ENCODE measurements around the gene OR4K17. TPM values are rescaled to one million over a fixed set of nuclear protein-coding genes. Genes with fewer than 3 reads are reported as not detected.
"Not testable (repeated sequence)": the region's sequence is repeated elsewhere in the genome, so short reads cannot be mapped to it uniquely, and the experiment has no call there.

OR4K17 gene
- not detected for total RNA-seq
- long read RNA-seq, result 0 reads

- H3K9me3 ChIP-seq (replicated peaks), result peaks cover 4% of the 10 kb centered on the region
- no peaks in the 10 kb centered on the region for H3K4me1 ChIP-seq
- intact Hi-C loops (cut with micrococcal nuclease), result no loop called here
- no peak for TF ChIP-seq CTCF (IDR thresholded peaks at IDR 0.05; ENCODE audit: borderline replicate concordance)
- no peak within 1 kb of the TSS for H3K27ac ChIP-seq (replicated peaks)
- H3K27me3 ChIP-seq (ENCODE audit: low read depth), result no peaks in the 10 kb centered on the region
- no peak for DNase-seq
- H3K4me3 ChIP-seq, result no peak within 1 kb of the TSS
- H3K36me3 ChIP-seq, result no peaks in the 10 kb centered on the region
Observed at GRCh38 chr14:20110438-20110837, at the start of gene OR4K17. Gene OR4K17, plus strand, starts transcription at chr14:20110739. Its CDS starts 6,761 bp downstream, at chr14:20117500.

DNA sequence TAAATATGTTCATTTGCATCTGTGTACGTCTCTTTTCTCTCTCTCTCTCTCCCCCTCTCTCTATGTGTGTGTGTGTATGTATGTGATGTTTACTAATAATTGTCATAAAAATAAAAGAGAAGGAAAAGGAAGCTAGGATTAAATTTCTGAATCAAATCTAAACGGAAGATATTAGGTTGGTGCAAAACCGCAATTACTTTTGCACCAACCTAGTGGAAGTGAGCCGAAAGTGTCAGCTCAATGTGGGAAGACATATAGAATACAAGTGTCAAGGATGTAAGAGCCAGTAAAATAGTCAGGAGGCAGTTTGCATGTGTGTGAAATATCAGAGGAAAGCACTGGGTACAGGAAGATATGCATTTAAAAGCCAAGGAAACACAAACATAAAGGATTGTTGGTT is 18.5 kb upstream of the OR4K17 start:
- intact Hi-C loops (cut with micrococcal nuclease), result no loop called here
- H3K27ac ChIP-seq (replicated peaks), result no peak overlapping the region

GRCh38 chr14:20093442-20093841 is 17.1 kb upstream of the OR4K17 start:
- intact Hi-C loops (cut with micrococcal nuclease), result no loop called here
- no peak for TF ChIP-seq CTCF (IDR thresholded peaks at IDR 0.05; ENCODE audit: borderline replicate concordance)
- H3K4me1 ChIP-seq, result no peaks in the 10 kb centered on the region
- H3K9me3 ChIP-seq (replicated peaks), result no peaks in the 10 kb centered on the region
- no peak overlapping the region for H3K27ac ChIP-seq (replicated peaks)
- no peaks in the 10 kb centered on the region for H3K27me3 ChIP-seq (ENCODE audit: low read depth)
- H3K36me3 ChIP-seq, result no peaks in the 10 kb centered on the region
- no peak for DNase-seq
- H3K4me3 ChIP-seq, result no peak overlapping the region

More for the DNA sequence above, 18.5 kb upstream of the OR4K17 start:
- H3K4me3 ChIP-seq, result no peak overlapping the region
- H3K36me3 ChIP-seq, result no peaks in the 10 kb centered on the region
- no peak for DNase-seq
- no peaks in the 10 kb centered on the region for H3K9me3 ChIP-seq (replicated peaks)
- TF ChIP-seq CTCF (IDR thresholded peaks at IDR 0.05; ENCODE audit: borderline replicate concordance), result no peak
- H3K27me3 ChIP-seq (ENCODE audit: low read depth), result no peaks in the 10 kb centered on the region
- no peaks in the 10 kb centered on the region for H3K4me1 ChIP-seq

DNA sequence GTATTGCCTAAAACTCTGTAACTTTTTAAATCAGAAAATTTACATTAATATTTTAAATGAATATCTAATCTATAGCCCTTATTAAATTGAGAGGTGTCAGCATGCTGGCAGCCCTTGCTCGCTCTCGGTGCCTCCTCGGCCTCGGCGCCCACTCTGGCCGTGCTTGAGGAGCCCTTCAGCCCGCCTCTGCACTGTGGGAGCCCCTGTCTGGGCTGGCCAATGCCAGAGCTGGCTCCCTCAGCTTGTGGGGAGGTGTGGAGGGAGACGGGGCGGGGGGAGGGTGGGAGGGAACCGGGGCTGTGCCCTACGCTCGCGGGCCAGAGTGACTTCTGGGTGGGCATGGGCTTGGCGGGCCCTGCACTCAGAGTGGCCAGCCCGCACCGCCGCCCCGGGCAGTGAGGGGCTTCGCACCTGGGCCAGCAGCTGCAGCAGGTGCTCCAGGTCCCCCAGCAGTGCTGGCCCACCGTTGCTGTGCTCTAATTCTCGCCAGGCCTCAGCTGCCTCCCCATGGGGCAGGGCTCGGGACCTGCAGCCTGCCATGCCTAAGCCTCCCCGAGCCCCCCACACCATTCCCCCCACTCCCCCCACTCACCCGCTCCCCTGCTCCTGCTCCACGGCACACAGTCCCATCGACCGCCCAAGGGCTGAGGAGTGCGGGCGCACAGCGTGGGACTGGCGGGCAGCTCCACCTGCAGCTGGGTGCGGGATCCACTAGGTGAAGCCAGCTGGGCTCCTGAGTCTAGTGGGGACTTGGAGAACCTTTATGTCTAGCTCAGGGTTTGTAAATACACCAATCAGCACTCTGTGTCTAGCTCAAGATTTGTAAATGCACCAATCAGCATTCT is 11.4 kb upstream of the OR4K17 start:
- H3K27ac ChIP-seq (replicated peaks); H3K9me3 ChIP-seq (replicated peaks); H3K27me3 ChIP-seq (ENCODE audit: low read depth); DNase-seq; H3K4me1 ChIP-seq; H3K36me3 ChIP-seq; H3K4me3 ChIP-seq; intact Hi-C loops (cut with micrococcal nuclease): not testable (repeated sequence)

GRCh38 chr14:20112321-20112720 is 1.8 kb downstream of the OR4K17 start:
- Histone ChIP-seq H3K27ac (replicated peaks) (no peak overlapping the region), H3K9me3 (replicated peaks) (peaks cover 5% of the 10 kb centered on the region), H3K4me1 (no peaks in the 10 kb centered on the region), H3K36me3 (no peaks in the 10 kb centered on the region), H3K27me3 (ENCODE audit: low read depth) (no peaks in the 10 kb centered on the region), H3K4me3 (no peak overlapping the region)
- TF ChIP-seq CTCF (IDR thresholded peaks at IDR 0.05; ENCODE audit: borderline replicate concordance), result no peak
- no peak for DNase-seq
- intact Hi-C loops (cut with micrococcal nuclease), result no loop called here

DNA sequence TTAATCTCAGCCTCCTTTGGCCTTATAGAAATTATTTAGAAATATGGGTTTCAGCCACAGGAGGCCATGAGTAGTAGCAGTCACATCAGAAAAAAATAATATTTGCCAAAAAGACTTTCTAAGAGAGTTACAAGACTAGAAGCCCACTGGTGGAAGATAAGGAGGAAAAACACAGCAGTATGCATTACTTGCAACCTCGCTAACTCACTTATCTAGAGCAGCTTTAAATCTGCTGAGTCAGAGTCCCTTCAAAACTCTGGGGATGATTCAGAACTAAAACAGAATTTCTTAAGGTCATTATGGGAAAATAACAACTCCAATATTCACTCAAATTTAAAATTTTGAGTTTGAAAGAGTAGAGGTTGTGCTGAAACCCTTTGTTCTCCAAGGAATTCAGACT is 6.2 kb downstream of the OR4K17 start:
- no peak for DNase-seq
- intact Hi-C loops (cut with micrococcal nuclease), result no loop called here
- TF ChIP-seq CTCF (IDR thresholded peaks at IDR 0.05; ENCODE audit: borderline replicate concordance), result no peak
- Histone ChIP-seq H3K4me1 (no peaks in the 10 kb centered on the region), H3K9me3 (replicated peaks) (peaks cover 41% of the 10 kb centered on the region), H3K27ac (replicated peaks) (no peak overlapping the region), H3K36me3 (no peaks in the 10 kb centered on the region), H3K27me3 (ENCODE audit: low read depth) (no peaks in the 10 kb centered on the region), H3K4me3 (no peak overlapping the region)
